SK-N-SH (cell line): ENCODE data around the gene CD2. TPM values are rescaled to one million over a fixed set of nuclear protein-coding genes. Genes with fewer than 3 reads are reported as not detected.

Experiments used
- CTCF ChIA-PET: fragments of 300-600, 350-600 bp; formaldehyde crosslinking; extraction: SDS; loops from one replicate; lab custom pipeline; 2021; lab: Yijun Ruan, JAX
- POLR2A ChIA-PET: fragments of 350-600 bp; sonication (Branson Sonifier 250); formaldehyde crosslinking; extraction: SDS; loops from one replicate; lab custom pipeline; 2020; ENCODE audit warnings: antibody characterized with exemption, inconsistent platforms; lab: Yijun Ruan, JAX
- DNase-seq: peaks from one replicate; pipeline ENCODE4 v3.0.0; 2012
- H2AFZ ChIP-seq: fragments of 200-600 bp; sonication (generic); 2 replicates; pipeline ENCODE4 v1.8.1; 2016; ENCODE audit warnings: antibody characterized with exemption, mild to moderate bottlenecking, low read depth
- H3F3A ChIP-seq: fragments of 200-600 bp; sonication (generic); replicated peaks from 2 replicates; pipeline ENCODE3; 2016; ENCODE audit warnings: antibody characterized with exemption, mild to moderate bottlenecking; ENCODE audit not compliant: insufficient read depth
- H3K27ac ChIP-seq, 2 experiments: fragments of 200-500 bp in 1 of 2; fragments of 200-600 bp in 1 of 2; sonication (Bioruptor generic) in 1 of 2; sonication (generic), shearing (Covaris generic) in 1 of 2; 2 replicates each; pipeline versions ENCODE4 v1.5.1 to v1.6.1; 2014 to 2016; ENCODE audit warnings: low read depth in 2 of 2, inconsistent platforms in 1 of 2, low read length in 1 of 2, mild to moderate bottlenecking in 1 of 2, mixed read lengths in 1 of 2
- H3K27me3 ChIP-seq: fragments of 200-600 bp; sonication (generic), shearing (Covaris generic); 2 replicates; pipeline ENCODE4 v1.6.1; 2016; ENCODE audit warnings: mixed run types; ENCODE audit not compliant: insufficient read depth
- H3K36me3 ChIP-seq, 2 experiments: fragments of 200-500 bp in 1 of 2; fragments of 200-600 bp in 1 of 2; sonication (Bioruptor generic) in 1 of 2; sonication (generic) in 1 of 2; replicated peaks in 1 of 2; 2 replicates each; pipeline versions ENCODE3 to v1.5.1; 2014 to 2016; ENCODE audit warnings: low read length in 1 of 2, mild to moderate bottlenecking in 1 of 2; ENCODE audit not compliant: insufficient read depth in 2 of 2, control insufficient read depth in 1 of 2
- H3K4me1 ChIP-seq, 2 experiments: fragments of 200-500 bp in 1 of 2; fragments of 200-600 bp in 1 of 2; sonication (Bioruptor generic) in 1 of 2; sonication (generic), shearing (Covaris generic) in 1 of 2; 2 replicates each; pipeline versions ENCODE4 v1.5.1 to v1.6.1; 2014 to 2016; ENCODE audit warnings: low read depth in 1 of 2, low read length in 1 of 2, mixed run types in 1 of 2; ENCODE audit not compliant: insufficient read depth in 2 of 2, control insufficient read depth in 1 of 2
- H3K4me2 ChIP-seq: fragments of 200-600 bp; sonication (generic), shearing (Covaris generic); 2 replicates; pipeline ENCODE4 v1.6.1; 2017; ENCODE audit warnings: mixed run types
- H3K4me3 ChIP-seq, 2 experiments: fragments of 200-500 bp in 1 of 2; fragments of 200-600 bp in 1 of 2; sonication (Bioruptor generic) in 1 of 2; sonication (generic), shearing (Covaris generic) in 1 of 2; 2 replicates each; pipeline versions ENCODE4 v1.5.1 to v1.8.1; 2014 to 2016; ENCODE audit warnings: low read depth in 2 of 2, inconsistent platforms in 1 of 2, low read length in 1 of 2, mild to moderate bottlenecking in 1 of 2, mixed read lengths in 1 of 2, moderate library complexity in 1 of 2
- H3K79me2 ChIP-seq: fragments of 200-600 bp; sonication (generic); 2 replicates; pipeline ENCODE4 v1.8.1; 2017; ENCODE audit warnings: mild to moderate bottlenecking; ENCODE audit not compliant: insufficient read depth
- H3K9ac ChIP-seq: fragments of 200-600 bp; sonication (generic); 2 replicates; pipeline ENCODE4 v1.6.1; 2017; ENCODE audit warnings: mixed run types
- H3K9me2 ChIP-seq: fragments of 200-600 bp; sonication (generic); 2 replicates; pipeline ENCODE4 v1.6.1; 2017; ENCODE audit warnings: mixed run types
- H3K9me3 ChIP-seq: fragments of 200-600 bp; sonication (generic); 2 replicates; pipeline ENCODE4 v1.6.1; 2017; ENCODE audit warnings: mixed run types, mild to moderate bottlenecking, moderate library complexity
- H4K20me1 ChIP-seq: fragments of 200-600 bp; sonication (generic); 2 replicates; pipeline ENCODE4 v1.6.1; 2017; ENCODE audit warnings: mild to moderate bottlenecking, mixed run types; ENCODE audit not compliant: insufficient read depth
- CTCF ChIP-seq: fragments of 200-600 bp; sonication (generic); IDR thresholded peaks from 2 replicates; pipeline ENCODE4 v1.6.1; 2017; ENCODE audit warnings: antibody characterized with exemption, mild to moderate bottlenecking, moderate library complexity
- ELF1 ChIP-seq: IDR thresholded peaks from 2 replicates; pipeline ENCODE4 v1.4.0; 2012
- EP300 ChIP-seq, 2 experiments: IDR thresholded peaks; 2 replicates each; pipeline versions ENCODE4 v1.4.0 to v1.6.1; 2012; ENCODE audit warnings: borderline replicate concordance in 1 of 2, low read depth in 1 of 2, low read length in 1 of 2
- MAX ChIP-seq: IDR thresholded peaks from 2 replicates; pipeline ENCODE4 v1.4.0; 2012; ENCODE audit warnings: low read depth
- MEF2A ChIP-seq: IDR thresholded peaks from 2 replicates; pipeline ENCODE4 v1.4.0; 2012; ENCODE audit warnings: low read depth, borderline replicate concordance
- NRF1 ChIP-seq: IDR thresholded peaks from 2 replicates; pipeline ENCODE4 v1.6.1; 2012; ENCODE audit warnings: low read depth, mild to moderate bottlenecking, low read length
- RFX5 ChIP-seq: IDR thresholded peaks from 2 replicates; pipeline ENCODE4 v1.6.1; 2012; ENCODE audit warnings: mild to moderate bottlenecking, improper control_type of control experiment, low read length
- SMC3 ChIP-seq: IDR thresholded peaks from 2 replicates; pipeline ENCODE4 v1.6.1; 2012; ENCODE audit warnings: low read depth, low read length, improper control_type of control experiment
- TAF1 ChIP-seq: IDR thresholded peaks from 2 replicates; pipeline ENCODE4 v1.6.1; 2012; ENCODE audit warnings: low read depth, mild to moderate bottlenecking, low read length, moderate library complexity, borderline replicate concordance
- TEAD4 ChIP-seq: IDR thresholded peaks from 2 replicates; pipeline ENCODE4 v1.4.0; 2012; ENCODE audit warnings: mild to moderate bottlenecking, borderline replicate concordance; ENCODE audit not compliant: insufficient read depth
- USF1 ChIP-seq: IDR thresholded peaks from 2 replicates; pipeline ENCODE4 v1.4.0; 2012; ENCODE audit warnings: low read depth, borderline replicate concordance
- USF2 ChIP-seq: fragments of 150-350 bp; IDR thresholded peaks from 2 replicates; pipeline ENCODE4 v1.6.1; 2017; ENCODE audit warnings: antibody characterized with exemption, low read length, low read depth, borderline replicate concordance
- YY1 ChIP-seq: IDR thresholded peaks from 2 replicates; pipeline ENCODE4 v1.4.0; 2012; ENCODE audit warnings: low read depth, mild to moderate bottlenecking
- ZBTB33 ChIP-seq: IDR thresholded peaks from 2 replicates; pipeline ENCODE4 v1.4.0; 2012; ENCODE audit warnings: low read depth, borderline replicate concordance
- WGBS: methylation state at CpG from one replicate; pipeline ENCODE4 v1.1.6; 2017; ENCODE audit warnings: low lambda C conversion rate; 5-methylcytosine and 5-hydroxymethylcytosine counted together
- polyA plus RNA-seq, 3 experiments: library from polyadenylated mRNA; depleted of rRNA; stranded (reverse); fragments of >200 nt; gene quantifications; 2 replicates each; pipeline ENCODE4 v1.2.3, GENCODE V29; 2012

Gene CD2
- polyA plus RNA-seq, 1 of the 3 experiments (the other 2 are of a cell fraction), result not detected

GRCh38 chr1:116793357-116793935, 39.2 kb downstream of the CD2 start:
- CTCF ChIA-PET, result interaction anchor here (0.6 to 1.1 kb wide), 3 partner anchors 17 to 219 kb away, joined by 3 read pairs; no protein-coding TSS in a partner anchor

More at GRCh38 chr1:116793357-116793935, 39.2 kb downstream of the CD2 start:
- Histone ChIP-seq H3F3A (no peaks in the 10 kb centered on the region), H3K27me3 (no peaks in the 10 kb centered on the region; the same call in 1 of the 2 replicates), H3K4me3 (no peak overlapping the region), H3K4me1 (no peaks in the 10 kb centered on the region), H3K27ac (no peak overlapping the region), H3K9ac (no peak overlapping the region), H3K9me3 (no peaks in the 10 kb centered on the region), H4K20me1 (no peaks in the 10 kb centered on the region), H3K4me2 (no peak overlapping the region), H3K36me3 (no peaks in the 10 kb centered on the region)
- POLR2A ChIA-PET, result no interaction called here
- 10% methylated on average over 2 of the region's 2 CpGs for WGBS
- DNase-seq, result no peak
- TF ChIP-seq EP300 (IDR thresholded peaks at IDR 0.05; ENCODE audit: borderline replicate concordance in 1 of 2, low read depth in 1 of 2, low read length in 1 of 2) (no peak), ELF1 (no peak), TEAD4 (no peak), NRF1 (no peak), MAX (no peak), TAF1 (no peak), SMC3 (no peak), YY1 (no peak), USF1 (no peak), ZBTB33 (no peak), RFX5 (no peak), MEF2A (no peak), USF2 (no peak), CTCF (no peak)
- TF ChIP-seq, all 33 proteins: peak for 0
- no peaks in the 10 kb centered on the region for H3K9me2 ChIP-seq
- H2AFZ ChIP-seq, result no peak overlapping the region
- H3K79me2 ChIP-seq, result no peaks in the 10 kb centered on the region
